ENCODE results near the gene USPL1.
"Not testable (repeated sequence)": the region's sequence is repeated elsewhere in the genome, so short reads cannot be mapped to it uniquely, and the experiment has no call there.

USPL1 gene

GRCh38 chr13:30634838-30635237, 17.1 kb downstream of the USPL1 start:
- Histone ChIP-seq H3K9ac (ENCODE audit: low read length) (no peak overlapping the region), H3F3A (ENCODE audit: insufficient read depth) (no peaks in the 10 kb centered on the region), H3K27ac (ENCODE audit: low read depth, low read length) (no peak overlapping the region), H3K4me2 (ENCODE audit: low read depth, low read length, poor library complexity, severe bottlenecking) (no peak overlapping the region), H3K9me3 (ENCODE audit: insufficient read depth, low read length) (no peaks in the 10 kb centered on the region), H2AFZ (ENCODE audit: low read depth, low read length, severe bottlenecking) (no peak overlapping the region), H3K4me3 (ENCODE audit: insufficient read depth, low read length, poor library complexity, severe bottlenecking) (no peak overlapping the region), H3K27me3 (ENCODE audit: low read length) (no peaks in the 10 kb centered on the region), H3K36me3 (ENCODE audit: low read length) (peaks cover 49% of the 10 kb centered on the region), H3K79me2 (ENCODE audit: insufficient read depth, low read length) (peaks cover 88% of the 10 kb centered on the region), H3K9me2 (replicated peaks; ENCODE audit: insufficient read depth, low read length) (no peaks in the 10 kb centered on the region), H4K20me1 (ENCODE audit: low read depth, low read length) (peaks cover 7% of the 10 kb centered on the region; the same call in 1 of the 2 replicates)
- TF ChIP-seq CTCF (IDR thresholded peaks at IDR 0.05; ENCODE audit: insufficient read depth, low read length, poor library complexity, severe bottlenecking) (no peak), EZH2phosphoT487 (conservative IDR thresholded peaks at IDR 0.05; ENCODE audit: low read length) (no peak)

DNA sequence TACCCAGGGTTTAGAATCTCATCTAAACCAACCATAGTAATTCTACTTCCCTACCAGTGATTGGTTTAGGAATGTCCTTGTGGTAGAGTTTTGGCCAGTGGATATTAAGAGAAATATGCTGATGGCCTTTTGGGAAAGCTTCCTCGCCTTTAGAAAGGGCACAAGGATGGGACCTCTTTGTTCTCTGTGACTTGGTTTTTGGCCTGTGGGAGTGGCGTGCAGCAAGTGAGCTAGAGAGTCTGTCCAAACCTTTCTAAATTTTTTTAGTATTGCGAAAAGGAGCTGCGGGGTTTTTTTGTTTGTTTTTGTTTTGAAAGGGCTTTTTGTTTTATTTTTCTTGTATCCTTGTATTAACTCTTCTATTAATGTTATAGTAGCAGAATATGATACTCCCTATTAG, 20.6 kb downstream of the USPL1 start:
- no peak overlapping the region for H2AFZ ChIP-seq (ENCODE audit: low read depth, low read length, severe bottlenecking)
- no peak overlapping the region for H3K27ac ChIP-seq (ENCODE audit: low read depth, low read length)
- H3K27me3 ChIP-seq (ENCODE audit: low read length), result no peaks in the 10 kb centered on the region
- H3K4me2 ChIP-seq (ENCODE audit: low read depth, low read length, poor library complexity, severe bottlenecking), result no peak overlapping the region
- H3F3A ChIP-seq (ENCODE audit: insufficient read depth), result no peaks in the 10 kb centered on the region
- no peaks in the 10 kb centered on the region for H3K9me3 ChIP-seq (ENCODE audit: insufficient read depth, low read length)
- no peaks in the 10 kb centered on the region for H3K9me2 ChIP-seq (replicated peaks; ENCODE audit: insufficient read depth, low read length)
- H3K36me3 ChIP-seq (ENCODE audit: low read length), result peaks cover 44% of the 10 kb centered on the region
- H3K79me2 ChIP-seq (ENCODE audit: insufficient read depth, low read length), result peaks cover 74% of the 10 kb centered on the region
- H3K9ac ChIP-seq (ENCODE audit: low read length), result no peak overlapping the region
- H4K20me1 ChIP-seq (ENCODE audit: low read depth, low read length), result peaks cover 7% of the 10 kb centered on the region; the same call in 1 of the 2 replicates
- no peak overlapping the region for H3K4me3 ChIP-seq (ENCODE audit: insufficient read depth, low read length, poor library complexity, severe bottlenecking)
- TF ChIP-seq CTCF (IDR thresholded peaks at IDR 0.05; ENCODE audit: insufficient read depth, low read length, poor library complexity, severe bottlenecking) (no peak), EZH2phosphoT487 (conservative IDR thresholded peaks at IDR 0.05; ENCODE audit: low read length) (no peak)

DNA sequence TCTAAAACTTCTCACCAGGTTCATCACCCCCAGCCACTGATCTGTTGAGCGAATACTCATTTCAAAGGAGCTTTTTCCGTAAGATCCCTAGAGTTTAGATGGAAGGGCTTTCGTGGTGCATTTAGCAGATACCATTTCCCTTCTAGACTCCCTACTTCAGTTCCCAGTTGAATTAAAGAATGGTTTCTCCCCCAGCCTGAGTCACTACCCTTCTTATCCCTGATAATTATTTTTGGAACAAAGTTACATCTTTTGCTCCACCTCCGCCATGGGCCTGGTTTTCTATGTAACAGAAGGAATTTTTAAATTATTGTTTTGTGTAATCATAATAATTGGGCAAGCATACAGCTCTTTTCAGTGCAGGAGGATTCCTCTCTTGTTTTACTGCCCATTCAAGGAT, 22.0 kb downstream of the USPL1 start:
- Histone ChIP-seq H2AFZ (ENCODE audit: low read depth, low read length, severe bottlenecking) (no peak overlapping the region), H3K27me3 (ENCODE audit: low read length) (no peaks in the 10 kb centered on the region), H3K9me2 (replicated peaks; ENCODE audit: insufficient read depth, low read length) (no peaks in the 10 kb centered on the region), H3F3A (ENCODE audit: insufficient read depth) (no peaks in the 10 kb centered on the region), H3K4me2 (ENCODE audit: low read depth, low read length, poor library complexity, severe bottlenecking) (no peak overlapping the region), H3K27ac (ENCODE audit: low read depth, low read length) (no peak overlapping the region), H3K79me2 (ENCODE audit: insufficient read depth, low read length) (peaks cover 61% of the 10 kb centered on the region), H3K9ac (ENCODE audit: low read length) (no peak overlapping the region), H3K36me3 (ENCODE audit: low read length) (peaks cover 38% of the 10 kb centered on the region), H3K9me3 (ENCODE audit: insufficient read depth, low read length) (no peaks in the 10 kb centered on the region), H3K4me3 (ENCODE audit: insufficient read depth, low read length, poor library complexity, severe bottlenecking) (no peak overlapping the region), H4K20me1 (ENCODE audit: low read depth, low read length) (peaks cover 4% of the 10 kb centered on the region; the same call in 1 of the 2 replicates)
- TF ChIP-seq CTCF (IDR thresholded peaks at IDR 0.05; ENCODE audit: insufficient read depth, low read length, poor library complexity, severe bottlenecking) (no peak), EZH2phosphoT487 (conservative IDR thresholded peaks at IDR 0.05; ENCODE audit: low read length) (no peak)

- Histone ChIP-seq H3K36me3 (ENCODE audit: low read length) (peaks cover 37% of the 10 kb centered on the region), H3K79me2 (ENCODE audit: insufficient read depth, low read length) (peaks cover 46% of the 10 kb centered on the region)
- not testable (repeated sequence) for H3K27ac ChIP-seq (ENCODE audit: low read depth, low read length); H2AFZ ChIP-seq (ENCODE audit: low read depth, low read length, severe bottlenecking); H4K20me1 ChIP-seq (ENCODE audit: low read depth, low read length); H3K9me2 ChIP-seq (replicated peaks; ENCODE audit: insufficient read depth, low read length); H3K4me3 ChIP-seq (ENCODE audit: insufficient read depth, low read length, poor library complexity, severe bottlenecking); H3K4me2 ChIP-seq (ENCODE audit: low read depth, low read length, poor library complexity, severe bottlenecking); H3F3A ChIP-seq (ENCODE audit: insufficient read depth); H3K27me3 ChIP-seq (ENCODE audit: low read length); H3K9me3 ChIP-seq (ENCODE audit: insufficient read depth, low read length); H3K9ac ChIP-seq (ENCODE audit: low read length)
Observed at GRCh38 chr13:30641173-30641572, 23.5 kb downstream of the USPL1 start.

Measured in SU-DHL-6 (cell line).